GM12878 (cell line): Measurements from ENCODE around the gene DGLUCY.

Experiments used
- CBX3 ChIP-seq: fragments of 200-600 bp; sonication (generic); IDR thresholded peaks from 2 replicates; pipeline ENCODE4 v1.6.1; 2016; ENCODE audit warnings: low read depth, borderline replicate concordance
- CHD2 ChIP-seq: IDR thresholded peaks from 2 replicates; pipeline ENCODE4 v1.6.1; 2011; ENCODE audit warnings: low read depth, low read length, improper control_type of control experiment, borderline replicate concordance
- CHD4 ChIP-seq: fragments of 200-600 bp; sonication (generic); IDR thresholded peaks from 2 replicates; pipeline ENCODE4 v1.6.1; 2016; ENCODE audit warnings: mild to moderate bottlenecking
- FOXM1 ChIP-seq: IDR thresholded peaks from 2 replicates; pipeline ENCODE4 v1.6.1; 2012; ENCODE audit warnings: low read depth, mild to moderate bottlenecking, inconsistent platforms, low read length, moderate library complexity
- HDGF ChIP-seq: fragments of 450-650 bp; IDR thresholded peaks from 2 replicates; pipeline ENCODE4 v1.6.1; 2016; ENCODE audit warnings: antibody characterized with exemption
- POLR2A ChIP-seq: IDR thresholded peaks from 2 replicates; pipeline ENCODE4 v1.6.1; 2011; ENCODE audit warnings: low read depth, mild to moderate bottlenecking, low read length
- SP1 ChIP-seq: IDR thresholded peaks from one replicate; pipeline ENCODE4 v1.6.1; 2011; ENCODE audit warnings: low read depth, low read length

- no peak for TF ChIP-seq POLR2A
- TF ChIP-seq SP1, result no peak
- TF ChIP-seq CHD4, result no peak
- TF ChIP-seq FOXM1, result no peak
- TF ChIP-seq CHD2, result no peak
- TF ChIP-seq CBX3, result no peak
- TF ChIP-seq HDGF, result no peak
Measured at GRCh38 chr14:91244501-91244901, 130.6 kb downstream of the DGLUCY start, which contains the start of gene GPR68.
